HPDE6-E6E7 (cell line): ENCODE data around the gene TAOK3.
"Not testable (repeated sequence)": the region's sequence is repeated elsewhere in the genome, so short reads cannot be mapped to it uniquely, and the experiment has no call there.

ENCODE experiments used
- DNase-seq: peaks from one replicate; pipeline ENCODE4 v3.0.0; 2011; ENCODE audit warnings: missing footprints; ENCODE audit errors: extremely low spot score

The TAOK3 gene

GRCh38 chr12:118373616-118374015, 909 bp upstream of the TAOK3 start:
- DNase-seq = no peak

GRCh38 chr12:118371321-118372282, 1.1 kb downstream of the TAOK3 start:
- DNase-seq = no peak

- DNase-seq = no peak
Measured at GRCh38 chr12:118370601-118371000, 2.1 kb downstream of the TAOK3 start.

GRCh38 chr12:118368821-118369220, 3.9 kb downstream of the TAOK3 start:
- no peak for DNase-seq

GRCh38 chr12:118361889-118362288, 10.8 kb downstream of the TAOK3 start:
- DNase-seq = no peak

- no peak for DNase-seq
Measured at GRCh38 chr12:118361092-118361404, 11.7 kb downstream of the TAOK3 start.

- DNase-seq = no peak
Measured at GRCh38 chr12:118359541-118359915, 13.2 kb downstream of the TAOK3 start.

- no peak for DNase-seq
Measured at GRCh38 chr12:118358612-118359540, 13.8 kb downstream of the TAOK3 start.

- DNase-seq = no peak
Measured at GRCh38 chr12:118358008-118358359, 14.7 kb downstream of the TAOK3 start.

GRCh38 chr12:118357257-118358007, 15.3 kb downstream of the TAOK3 start:
- DNase-seq = no peak

- no peak for DNase-seq
Measured at GRCh38 chr12:118356809-118357256, 15.9 kb downstream of the TAOK3 start.

GRCh38 chr12:118355843-118356242, 16.9 kb downstream of the TAOK3 start:
- DNase-seq = no peak

GRCh38 chr12:118354903-118355302, 17.8 kb downstream of the TAOK3 start:
- DNase-seq = no peak

- not testable (repeated sequence) for DNase-seq
Measured at GRCh38 chr12:118354503-118354902, 18.2 kb downstream of the TAOK3 start.

GRCh38 chr12:118353721-118354120, 19.0 kb downstream of the TAOK3 start:
- no peak for DNase-seq

GRCh38 chr12:118350908-118351559, 21.7 kb downstream of the TAOK3 start:
- DNase-seq = no peak

- DNase-seq = no peak
Measured at GRCh38 chr12:118347916-118348315, 24.8 kb downstream of the TAOK3 start.

GRCh38 chr12:118346895-118347294, 25.8 kb downstream of the TAOK3 start:
- DNase-seq = no peak

- DNase-seq = no peak
Measured at GRCh38 chr12:118345355-118345754, 27.4 kb downstream of the TAOK3 start.

- no peak for DNase-seq
Measured at GRCh38 chr12:118344829-118345228, 27.9 kb downstream of the TAOK3 start.

GRCh38 chr12:118342090-118342489, 30.6 kb downstream of the TAOK3 start:
- DNase-seq = no peak
